ENCODE data around the gene ZNF385B. TPM values are rescaled to one million over a fixed set of nuclear protein-coding genes. Genes with fewer than 3 reads are reported as not detected.

ZNF385B gene
- total and polyA plus RNA-seq, 9 of the 15 experiments (the other 6 are each of a cell fraction or from before 2014, with no cell fraction given): 0.50 TPM; not detected in 8

DNA sequence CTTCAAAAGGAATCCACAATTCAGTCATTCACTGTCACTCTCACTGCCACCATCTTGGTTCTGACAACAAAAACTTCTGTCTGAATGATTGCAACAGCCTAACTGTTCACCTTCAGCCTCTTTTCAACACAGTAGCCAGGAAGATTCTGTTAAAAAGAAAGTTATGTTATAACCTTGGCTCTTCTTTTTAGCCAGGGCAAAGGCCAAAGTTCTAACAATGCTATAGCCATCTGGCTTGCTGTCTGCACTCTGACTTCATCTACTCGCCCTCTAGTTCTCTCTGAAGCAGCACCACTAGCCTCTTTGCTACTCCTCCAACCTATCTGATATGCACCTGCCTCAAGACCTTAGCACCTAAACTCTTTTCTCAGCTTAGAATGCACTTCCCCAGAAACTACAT, 158.5 kb downstream of the ZNF385B start:
- 0% methylated on average over 1 of the region's 1 CpG for WGBS (ENCODE audit: insufficient coverage, low coverage, missing lambda C conversion rate)
- Histone ChIP-seq H3K27me3 (ENCODE audit: control insufficient read depth in 2 of 2, insufficient read depth in 2 of 2, low read length in 2 of 2) (no peaks in the 10 kb centered on the region), H3K9me3 (replicated peaks; ENCODE audit: control insufficient read depth, insufficient read depth, low read depth, low read length) (no peaks in the 10 kb centered on the region), H3K36me3 (ENCODE audit: control insufficient read depth, insufficient read depth, low read length) (no peaks in the 10 kb centered on the region), H3K4me1 (replicated peaks in 1 of 2; ENCODE audit: control insufficient read depth in 2 of 2, insufficient read depth in 2 of 2, low read length in 2 of 2) (no peaks in the 10 kb centered on the region), H3K9ac (ENCODE audit: insufficient read depth in 1 of 2, low read depth in 2 of 2, low read length in 2 of 2) (no peak overlapping the region), H3K27ac (ENCODE audit: extremely low read depth, low read depth, low read length) (no peak overlapping the region), H3K9me1 (ENCODE audit: control insufficient read depth, insufficient read depth, low read length) (no peaks in the 10 kb centered on the region), H3K4me2 (ENCODE audit: insufficient read depth, low read length) (no peak overlapping the region), H3K79me2 (ENCODE audit: control insufficient read depth, insufficient read depth, low read length) (no peaks in the 10 kb centered on the region), H2AFZ (ENCODE audit: low read depth, low read length) (no peak overlapping the region), H3K4me3 (no peak overlapping the region), H4K20me1 (replicated peaks; ENCODE audit: control insufficient read depth, insufficient read depth, low read length) (no peaks in the 10 kb centered on the region)
- no peak for DNase-seq (ENCODE audit: extremely low read depth in 1 of 4, low spot score in 3 of 4)
- no peak for FAIRE-seq
- intact Hi-C loops (cut with micrococcal nuclease) (no loop called here), in situ Hi-C loops (cut with MboI) (no loop called here)
- CTCF ChIA-PET (ENCODE audit: low intra/inter-chr PET ratio): no interaction called here
- BruUV-seq (replicated peaks): no TSS peak
- ATAC-seq: no peak
- POLR2A ChIA-PET: no interaction called here
- TF ChIP-seq PYGO2 (tag; IDR thresholded peaks at IDR 0.05) (no peak), ARHGAP35 (IDR thresholded peaks at IDR 0.05; ENCODE audit: partially characterized antibody) (no peak), SMC3 (conservative IDR thresholded peaks at IDR 0.05; ENCODE audit: insufficient read depth, low read depth, low read length) (no peak)

GRCh38 chr2:179701524-179702110, 159.8 kb downstream of the ZNF385B start:
- no peak for DNase-seq (ENCODE audit: extremely low read depth in 1 of 4, low spot score in 3 of 4)
- Histone ChIP-seq H3K9ac (ENCODE audit: insufficient read depth in 1 of 2, low read depth in 2 of 2, low read length in 2 of 2) (no peak overlapping the region), H3K27ac (ENCODE audit: extremely low read depth, low read depth, low read length) (no peak overlapping the region), H3K9me1 (ENCODE audit: control insufficient read depth, insufficient read depth, low read length) (no peaks in the 10 kb centered on the region), H2AFZ (ENCODE audit: low read depth, low read length) (no peak overlapping the region), H3K36me3 (ENCODE audit: control insufficient read depth, insufficient read depth, low read length) (no peaks in the 10 kb centered on the region), H3K27me3 (ENCODE audit: control insufficient read depth in 2 of 2, insufficient read depth in 2 of 2, low read length in 2 of 2) (no peaks in the 10 kb centered on the region), H3K79me2 (ENCODE audit: control insufficient read depth, insufficient read depth, low read length) (no peaks in the 10 kb centered on the region), H3K4me2 (ENCODE audit: insufficient read depth, low read length) (no peak overlapping the region), H4K20me1 (replicated peaks; ENCODE audit: control insufficient read depth, insufficient read depth, low read length) (no peaks in the 10 kb centered on the region), H3K4me1 (replicated peaks in 1 of 2; ENCODE audit: control insufficient read depth in 2 of 2, insufficient read depth in 2 of 2, low read length in 2 of 2) (no peaks in the 10 kb centered on the region), H3K4me3 (no peak overlapping the region), H3K9me3 (replicated peaks; ENCODE audit: control insufficient read depth, insufficient read depth, low read depth, low read length) (no peaks in the 10 kb centered on the region)
- POLR2A ChIA-PET: no interaction called here
- FAIRE-seq: no peak
- no TSS peak for BruUV-seq (replicated peaks)
- WGBS (ENCODE audit: insufficient coverage, low coverage, missing lambda C conversion rate): under 1% methylated on average over 5 of the region's 5 CpGs
- ATAC-seq: no peak
- CTCF ChIA-PET (ENCODE audit: low intra/inter-chr PET ratio): no interaction called here
- intact Hi-C loops (cut with micrococcal nuclease) (no loop called here), in situ Hi-C loops (cut with MboI) (no loop called here)
- TF ChIP-seq, protein P1, sequence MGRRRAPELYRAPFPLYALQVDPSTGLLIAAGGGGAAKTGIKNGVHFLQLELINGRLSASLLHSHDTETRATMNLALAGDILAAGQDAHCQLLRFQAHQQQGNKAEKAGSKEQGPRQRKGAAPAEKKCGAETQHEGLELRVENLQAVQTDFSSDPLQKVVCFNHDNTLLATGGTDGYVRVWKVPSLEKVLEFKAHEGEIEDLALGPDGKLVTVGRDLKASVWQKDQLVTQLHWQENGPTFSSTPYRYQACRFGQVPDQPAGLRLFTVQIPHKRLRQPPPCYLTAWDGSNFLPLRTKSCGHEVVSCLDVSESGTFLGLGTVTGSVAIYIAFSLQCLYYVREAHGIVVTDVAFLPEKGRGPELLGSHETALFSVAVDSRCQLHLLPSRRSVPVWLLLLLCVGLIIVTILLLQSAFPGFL (CRISPR knock-in tag; IDR thresholded peaks at IDR 0.05): no peak
- no peak for TF ChIP-seq CREB1 (IDR thresholded peaks at IDR 0.05)
- TF ChIP-seq CREB1 (CRISPR knock-in tag; IDR thresholded peaks at IDR 0.05): no peak
- TF ChIP-seq TEAD2 (tag; IDR thresholded peaks at IDR 0.05): no peak
